ENCODE results near the gene TOMM40L. TPM values are rescaled to one million over a fixed set of nuclear protein-coding genes. Genes with fewer than 3 reads are reported as not detected.

TOMM40L gene
- polyA plus RNA-seq, 1 donor (not counting 4 experiments of a cell fraction or from before 2014, with no cell fraction given), result 14.4 TPM

DNA sequence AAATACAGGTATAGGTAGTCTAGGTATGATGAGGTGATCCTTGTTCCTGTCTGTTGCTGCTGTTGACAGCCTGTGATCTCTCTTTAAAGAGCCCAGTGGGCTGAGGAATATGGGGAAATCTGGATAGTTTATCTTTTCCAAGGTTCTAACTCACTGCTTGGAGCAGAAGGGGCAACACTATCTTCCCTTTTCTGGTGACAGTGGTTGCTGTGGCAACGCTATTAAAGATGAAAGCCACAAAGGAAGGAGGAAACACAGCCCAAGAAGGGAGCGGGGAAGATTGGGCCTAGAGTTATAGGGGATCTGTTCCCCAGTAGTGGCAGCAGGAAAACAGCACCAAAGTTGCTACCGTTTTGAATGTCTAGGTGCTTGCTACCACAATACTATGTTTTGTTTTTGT is 41.5 kb downstream of the TOMM40L start:
- H3K27me3 ChIP-seq (ENCODE audit: control insufficient read depth, extremely low read depth, insufficient read depth, low read length), result no peaks in the 10 kb centered on the region
- no peaks in the 10 kb centered on the region for H3K36me3 ChIP-seq (ENCODE audit: control insufficient read depth in 2 of 2, extremely low read depth in 1 of 2, insufficient read depth in 2 of 2, low read length in 2 of 2)
- H4K20me1 ChIP-seq (ENCODE audit: control insufficient read depth, extremely low read depth, insufficient read depth, low read length), result no peaks in the 10 kb centered on the region
- no peaks in the 10 kb centered on the region for H3K4me1 ChIP-seq (ENCODE audit: control insufficient read depth, extremely low read depth, insufficient read depth, low read length)
- no peak overlapping the region for H3K4me3 ChIP-seq (ENCODE audit: control insufficient read depth in 2 of 3, extremely low read depth in 1 of 3, insufficient read depth in 2 of 3, low read depth in 1 of 3, low read length in 3 of 3)
- H3K9me1 ChIP-seq (ENCODE audit: control insufficient read depth, extremely low read depth, insufficient read depth, low read length), result no peaks in the 10 kb centered on the region
- H2AFZ ChIP-seq (ENCODE audit: control insufficient read depth, low read length), result no peak overlapping the region
- H3K27ac ChIP-seq (ENCODE audit: control insufficient read depth, insufficient read depth, low read length), result no peak overlapping the region
- dilution Hi-C loops (cut with MboI; ENCODE audit: extremely low pct_ligation_motif_present, low sequenced_read_pairs), result no loop called here
- no peak for DNase-seq (ENCODE audit: low read depth, low spot score)
- H3K9me3 ChIP-seq (ENCODE audit: control insufficient read depth, low read depth, low read length), result no peaks in the 10 kb centered on the region
- H3K9ac ChIP-seq (ENCODE audit: control insufficient read depth, extremely low read depth, insufficient read depth, low read length), result no peak overlapping the region
- TF ChIP-seq EZH2 (IDR thresholded peaks at IDR 0.05; ENCODE audit: low read length), result no peak
- no peak for FAIRE-seq
- no peak overlapping the region for H3K4me2 ChIP-seq (ENCODE audit: control insufficient read depth, extremely low read depth, insufficient read depth, low read depth, low read length)
- no peaks in the 10 kb centered on the region for H3K79me2 ChIP-seq (ENCODE audit: control insufficient read depth, insufficient read depth, low read length)

DNA sequence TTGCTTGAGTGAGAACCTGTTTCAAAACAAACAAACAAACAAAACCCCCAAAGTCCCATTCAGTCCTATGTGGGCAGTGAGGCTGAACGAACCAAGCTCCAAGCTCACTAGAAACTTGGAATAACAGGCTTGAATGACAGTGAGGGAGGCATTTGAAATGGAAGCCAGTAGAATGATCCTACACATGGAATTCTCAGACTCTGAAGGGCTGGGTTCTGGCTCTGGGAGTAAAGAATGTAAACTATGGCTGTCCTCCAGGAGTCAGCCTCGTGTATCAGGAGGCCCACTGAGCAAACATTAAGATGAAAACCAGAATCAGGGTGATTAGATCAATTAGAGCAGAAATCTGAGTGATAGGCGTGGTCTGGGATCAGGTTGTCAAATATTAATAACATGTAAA is 47.5 kb downstream of the TOMM40L start:
- Histone ChIP-seq H3K4me1 (ENCODE audit: control insufficient read depth, extremely low read depth, insufficient read depth, low read length) (no peaks in the 10 kb centered on the region), H3K27me3 (ENCODE audit: control insufficient read depth, extremely low read depth, insufficient read depth, low read length) (peaks cover 1% of the 10 kb centered on the region), H3K79me2 (ENCODE audit: control insufficient read depth, insufficient read depth, low read length) (no peaks in the 10 kb centered on the region), H2AFZ (ENCODE audit: control insufficient read depth, low read length) (no peak overlapping the region), H3K36me3 (ENCODE audit: control insufficient read depth in 2 of 2, extremely low read depth in 1 of 2, insufficient read depth in 2 of 2, low read length in 2 of 2) (no peaks in the 10 kb centered on the region), H3K4me2 (ENCODE audit: control insufficient read depth, extremely low read depth, insufficient read depth, low read depth, low read length) (no peak overlapping the region), H3K27ac (ENCODE audit: control insufficient read depth, insufficient read depth, low read length) (no peak overlapping the region), H3K9ac (ENCODE audit: control insufficient read depth, extremely low read depth, insufficient read depth, low read length) (no peak overlapping the region), H4K20me1 (ENCODE audit: control insufficient read depth, extremely low read depth, insufficient read depth, low read length) (no peaks in the 10 kb centered on the region), H3K4me3 (ENCODE audit: control insufficient read depth in 2 of 3, extremely low read depth in 1 of 3, insufficient read depth in 2 of 3, low read depth in 1 of 3, low read length in 3 of 3) (no peak overlapping the region), H3K9me1 (ENCODE audit: control insufficient read depth, extremely low read depth, insufficient read depth, low read length) (no peaks in the 10 kb centered on the region), H3K9me3 (ENCODE audit: control insufficient read depth, low read depth, low read length) (no peaks in the 10 kb centered on the region)
- no peak for TF ChIP-seq EZH2 (IDR thresholded peaks at IDR 0.05; ENCODE audit: low read length)
- TF ChIP-seq, protein P1, sequence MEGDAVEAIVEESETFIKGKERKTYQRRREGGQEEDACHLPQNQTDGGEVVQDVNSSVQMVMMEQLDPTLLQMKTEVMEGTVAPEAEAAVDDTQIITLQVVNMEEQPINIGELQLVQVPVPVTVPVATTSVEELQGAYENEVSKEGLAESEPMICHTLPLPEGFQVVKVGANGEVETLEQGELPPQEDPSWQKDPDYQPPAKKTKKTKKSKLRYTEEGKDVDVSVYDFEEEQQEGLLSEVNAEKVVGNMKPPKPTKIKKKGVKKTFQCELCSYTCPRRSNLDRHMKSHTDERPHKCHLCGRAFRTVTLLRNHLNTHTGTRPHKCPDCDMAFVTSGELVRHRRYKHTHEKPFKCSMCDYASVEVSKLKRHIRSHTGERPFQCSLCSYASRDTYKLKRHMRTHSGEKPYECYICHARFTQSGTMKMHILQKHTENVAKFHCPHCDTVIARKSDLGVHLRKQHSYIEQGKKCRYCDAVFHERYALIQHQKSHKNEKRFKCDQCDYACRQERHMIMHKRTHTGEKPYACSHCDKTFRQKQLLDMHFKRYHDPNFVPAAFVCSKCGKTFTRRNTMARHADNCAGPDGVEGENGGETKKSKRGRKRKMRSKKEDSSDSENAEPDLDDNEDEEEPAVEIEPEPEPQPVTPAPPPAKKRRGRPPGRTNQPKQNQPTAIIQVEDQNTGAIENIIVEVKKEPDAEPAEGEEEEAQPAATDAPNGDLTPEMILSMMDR (optimal IDR thresholded peaks at IDR 0.05 in 1 of 3, IDR thresholded peaks at IDR 0.05 in 1 of 3, conservative IDR thresholded peaks at IDR 0.05 in 1 of 3; ENCODE audit: extremely low read depth in 1 of 3, insufficient read depth in 2 of 3, low read length in 3 of 3), result no peak
- dilution Hi-C loops (cut with MboI; ENCODE audit: extremely low pct_ligation_motif_present, low sequenced_read_pairs), result no loop called here
- no peak for FAIRE-seq
- DNase-seq (ENCODE audit: low read depth, low spot score), result no peak

DNA sequence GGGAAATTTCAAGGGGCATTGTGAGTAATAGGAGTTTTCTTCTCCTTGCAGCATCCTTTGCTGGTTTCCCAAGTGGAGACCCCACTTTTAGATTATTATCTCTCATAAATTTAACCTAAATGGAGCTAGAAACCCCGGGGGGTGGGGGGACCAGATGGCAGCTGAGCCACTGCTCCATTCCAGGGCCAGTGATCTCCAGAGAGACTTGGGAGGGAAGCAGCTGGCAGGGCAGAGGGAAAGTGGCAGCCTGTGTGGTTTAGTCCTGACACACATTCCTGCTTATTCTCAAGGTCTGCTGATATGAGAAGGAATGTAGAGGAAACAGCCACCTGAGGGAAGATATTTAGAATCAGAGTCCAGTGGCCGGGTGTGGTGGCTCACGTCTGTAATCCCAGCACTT is 49.0 kb downstream of the TOMM40L start:
- Histone ChIP-seq H3K4me3 (ENCODE audit: control insufficient read depth in 2 of 3, extremely low read depth in 1 of 3, insufficient read depth in 2 of 3, low read depth in 1 of 3, low read length in 3 of 3) (no peak overlapping the region), H3K9ac (ENCODE audit: control insufficient read depth, extremely low read depth, insufficient read depth, low read length) (no peak overlapping the region), H3K4me1 (ENCODE audit: control insufficient read depth, extremely low read depth, insufficient read depth, low read length) (no peaks in the 10 kb centered on the region), H3K36me3 (ENCODE audit: control insufficient read depth in 2 of 2, extremely low read depth in 1 of 2, insufficient read depth in 2 of 2, low read length in 2 of 2) (no peaks in the 10 kb centered on the region), H3K27ac (ENCODE audit: control insufficient read depth, insufficient read depth, low read length) (no peak overlapping the region), H3K4me2 (ENCODE audit: control insufficient read depth, extremely low read depth, insufficient read depth, low read depth, low read length) (no peak overlapping the region), H2AFZ (ENCODE audit: control insufficient read depth, low read length) (no peak overlapping the region), H3K9me1 (ENCODE audit: control insufficient read depth, extremely low read depth, insufficient read depth, low read length) (no peaks in the 10 kb centered on the region), H3K27me3 (ENCODE audit: control insufficient read depth, extremely low read depth, insufficient read depth, low read length) (peaks cover 4% of the 10 kb centered on the region), H3K79me2 (ENCODE audit: control insufficient read depth, insufficient read depth, low read length) (no peaks in the 10 kb centered on the region), H4K20me1 (ENCODE audit: control insufficient read depth, extremely low read depth, insufficient read depth, low read length) (no peaks in the 10 kb centered on the region), H3K9me3 (ENCODE audit: control insufficient read depth, low read depth, low read length) (no peaks in the 10 kb centered on the region)
- DNase-seq (ENCODE audit: low read depth, low spot score) (no peak), FAIRE-seq (no peak)
- dilution Hi-C loops (cut with MboI; ENCODE audit: extremely low pct_ligation_motif_present, low sequenced_read_pairs), result no loop called here
- TF ChIP-seq, protein P1 (optimal IDR thresholded peaks at IDR 0.05 in 1 of 3, IDR thresholded peaks at IDR 0.05 in 1 of 3, conservative IDR thresholded peaks at IDR 0.05 in 1 of 3; ENCODE audit: extremely low read depth in 1 of 3, insufficient read depth in 2 of 3, low read length in 3 of 3), result no peak
- no peak for TF ChIP-seq EZH2 (IDR thresholded peaks at IDR 0.05; ENCODE audit: low read length)
